Measurements from ENCODE around the gene GFOD2.

- TF ChIP-seq GATA2 (IDR thresholded peaks at IDR 0.05; ENCODE audit: low read depth, low read length) = no peak
- no peak for TF ChIP-seq GATA3 (IDR thresholded peaks at IDR 0.05; ENCODE audit: low read depth, low read length)
These were observed 53.5 kb downstream of the GFOD2 start for GRCh38 chr16:67665598-67665997.
